ENCODE data around the gene CRYBA2. TPM values are rescaled to one million over a fixed set of nuclear protein-coding genes. Genes with fewer than 3 reads are reported as not detected.

CRYBA2 gene
- polyA plus RNA-seq, 1 donor from 2014 or later, result not detected

Small RNA genes within 50 kb of the gene (small RNA-seq; reads per million reads assigned to genes)
- gene MIR375, result 3.1 to 11.0 (median 3.3) reads per million in 3 experiments

Other genes with a start within 250 kb of the CRYBA2 start
- 0.90 TPM in 1 of 2 replicates, not detected in the other for gene CYP27A1, start 211.3 kb downstream of the CRYBA2 start, polyA plus RNA-seq
- gene PRKAG3, start 161.6 kb downstream of the CRYBA2 start, polyA plus RNA-seq, result not detected in 2 replicates
- not detected in 2 replicates for gene WNT6, start 133.6 kb downstream of the CRYBA2 start, polyA plus RNA-seq
- 0.14 and 0.20 TPM in 2 replicates for gene WNT10A, start 112.6 kb downstream of the CRYBA2 start, polyA plus RNA-seq
- 2.0 and 3.1 TPM in 2 replicates for gene CDK5R2, start 33.8 kb downstream of the CRYBA2 start, polyA plus RNA-seq
- not detected in 2 replicates for gene FEV, start 8.2 kb downstream of the CRYBA2 start, polyA plus RNA-seq
- 1.1 and 1.7 TPM in 2 replicates for gene CFAP65, start 48.1 kb upstream of the CRYBA2 start, polyA plus RNA-seq
- 0.36 TPM in 1 of 2 replicates, not detected in the other for gene IHH, start 67.5 kb upstream of the CRYBA2 start, polyA plus RNA-seq
- gene NHEJ1, start 167.4 kb upstream of the CRYBA2 start, polyA plus RNA-seq, result 10.7 and 12.7 TPM in 2 replicates
- gene SLC23A3, start 176.6 kb upstream of the CRYBA2 start, polyA plus RNA-seq, result 0.12 and 0.28 TPM in 2 replicates
- gene CNPPD1, start 183.5 kb upstream of the CRYBA2 start, polyA plus RNA-seq, result 87.7 and 89.1 TPM in 2 replicates
- gene RETREG2, start 184.9 kb upstream of the CRYBA2 start, polyA plus RNA-seq, result 156 and 164 TPM in 2 replicates
- gene ZFAND2B, start 213.4 kb upstream of the CRYBA2 start, polyA plus RNA-seq, result 73.6 and 101 TPM in 2 replicates
- 28.1 and 37.0 TPM in 2 replicates for gene ABCB6, start 225.5 kb upstream of the CRYBA2 start, polyA plus RNA-seq
- gene ATG9A, start 236.2 kb upstream of the CRYBA2 start, polyA plus RNA-seq, result 25.6 and 26.2 TPM in 2 replicates
- 185 and 204 TPM in 2 replicates for gene ANKZF1, start 236.4 kb upstream of the CRYBA2 start, polyA plus RNA-seq

All from neural cell (in vitro differentiated cells).